Body of pancreas (tissue), 4 donors: Measurements from ENCODE around the gene ZFP92.

Experiments used
- POLR2A ChIP-seq, 3 donors: fragments of 450-650 bp; IDR thresholded peaks; one replicate each; pipeline ENCODE4 v1.6.1; 2016; ENCODE audit warnings: antibody characterized with exemption in 3 of 3, mild to moderate bottlenecking in 2 of 3
- TF ChIP-seq, protein P1 (sequence below), 7 experiments: fragments of 450-650 bp in 4 of 7; fragments of 200-600 bp in 3 of 7; sonication (generic) in 3 of 7; IDR thresholded peaks; one replicate each; pipeline ENCODE4 v1.5.1; 2016 to 2019; ENCODE audit warnings: antibody characterized with exemption in 7 of 7

DNA sequence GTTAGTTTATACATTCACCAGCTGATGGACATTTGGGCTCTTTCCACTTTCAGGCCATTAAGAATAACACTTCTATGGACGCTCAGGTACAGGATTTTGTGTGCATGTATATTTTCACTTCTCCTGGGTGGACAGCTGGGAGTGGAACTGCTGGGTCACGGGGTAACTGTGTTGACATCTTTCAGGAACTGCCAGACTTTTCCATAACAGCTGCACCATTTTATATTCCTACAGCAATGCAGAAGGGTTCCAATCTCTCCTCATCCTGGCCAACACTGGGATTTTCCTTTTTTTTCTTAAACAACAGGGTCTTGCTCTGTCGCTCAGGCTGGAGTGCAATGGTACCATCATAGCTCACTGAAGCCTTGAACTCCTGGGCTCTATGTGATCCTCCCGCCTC is 47.2 kb downstream of the ZFP92 start:
- TF ChIP-seq, protein P1, sequence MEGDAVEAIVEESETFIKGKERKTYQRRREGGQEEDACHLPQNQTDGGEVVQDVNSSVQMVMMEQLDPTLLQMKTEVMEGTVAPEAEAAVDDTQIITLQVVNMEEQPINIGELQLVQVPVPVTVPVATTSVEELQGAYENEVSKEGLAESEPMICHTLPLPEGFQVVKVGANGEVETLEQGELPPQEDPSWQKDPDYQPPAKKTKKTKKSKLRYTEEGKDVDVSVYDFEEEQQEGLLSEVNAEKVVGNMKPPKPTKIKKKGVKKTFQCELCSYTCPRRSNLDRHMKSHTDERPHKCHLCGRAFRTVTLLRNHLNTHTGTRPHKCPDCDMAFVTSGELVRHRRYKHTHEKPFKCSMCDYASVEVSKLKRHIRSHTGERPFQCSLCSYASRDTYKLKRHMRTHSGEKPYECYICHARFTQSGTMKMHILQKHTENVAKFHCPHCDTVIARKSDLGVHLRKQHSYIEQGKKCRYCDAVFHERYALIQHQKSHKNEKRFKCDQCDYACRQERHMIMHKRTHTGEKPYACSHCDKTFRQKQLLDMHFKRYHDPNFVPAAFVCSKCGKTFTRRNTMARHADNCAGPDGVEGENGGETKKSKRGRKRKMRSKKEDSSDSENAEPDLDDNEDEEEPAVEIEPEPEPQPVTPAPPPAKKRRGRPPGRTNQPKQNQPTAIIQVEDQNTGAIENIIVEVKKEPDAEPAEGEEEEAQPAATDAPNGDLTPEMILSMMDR (IDR thresholded peaks at IDR 0.05), result no peak
- no peak for TF ChIP-seq POLR2A (IDR thresholded peaks at IDR 0.05)
